Body of pancreas (tissue), 4 donors: ENCODE data around the gene CMTM8.

ENCODE experiments used
- CTCF ChIP-seq, 7 experiments: fragments of 450-650 bp in 4 of 7; fragments of 200-600 bp in 3 of 7; sonication (generic) in 3 of 7; IDR thresholded peaks; one replicate each; pipeline ENCODE4 v1.5.1; 2016 to 2019; ENCODE audit warnings: antibody characterized with exemption in 7 of 7
- POLR2A ChIP-seq, 3 donors: fragments of 450-650 bp; IDR thresholded peaks; one replicate each; pipeline ENCODE4 v1.6.1; 2016; ENCODE audit warnings: antibody characterized with exemption in 3 of 3, mild to moderate bottlenecking in 2 of 3

- TF ChIP-seq CTCF (IDR thresholded peaks at IDR 0.05) (no peak), POLR2A (IDR thresholded peaks at IDR 0.05) (no peak)
Observed at GRCh38 chr3:32414522-32415202, 176.2 kb downstream of the CMTM8 start.
